Stimulated activated CD8-positive, alpha-beta memory T cell treated with anti-CD3 and anti-CD28 coated beads, Interleukin-15, amount 100 ng/mL, for 1 hour (primary cell): ENCODE results near the gene BRAT1.
A peak's percentile ranks its signal among the peaks of the same experiment; 100 is the strongest.

Experiments
- DNase-seq: peaks from one replicate; pipeline ENCODE4 v3.0.0-alpha.2; 2020; ENCODE audit warnings: low read depth

Gene BRAT1

DNA sequence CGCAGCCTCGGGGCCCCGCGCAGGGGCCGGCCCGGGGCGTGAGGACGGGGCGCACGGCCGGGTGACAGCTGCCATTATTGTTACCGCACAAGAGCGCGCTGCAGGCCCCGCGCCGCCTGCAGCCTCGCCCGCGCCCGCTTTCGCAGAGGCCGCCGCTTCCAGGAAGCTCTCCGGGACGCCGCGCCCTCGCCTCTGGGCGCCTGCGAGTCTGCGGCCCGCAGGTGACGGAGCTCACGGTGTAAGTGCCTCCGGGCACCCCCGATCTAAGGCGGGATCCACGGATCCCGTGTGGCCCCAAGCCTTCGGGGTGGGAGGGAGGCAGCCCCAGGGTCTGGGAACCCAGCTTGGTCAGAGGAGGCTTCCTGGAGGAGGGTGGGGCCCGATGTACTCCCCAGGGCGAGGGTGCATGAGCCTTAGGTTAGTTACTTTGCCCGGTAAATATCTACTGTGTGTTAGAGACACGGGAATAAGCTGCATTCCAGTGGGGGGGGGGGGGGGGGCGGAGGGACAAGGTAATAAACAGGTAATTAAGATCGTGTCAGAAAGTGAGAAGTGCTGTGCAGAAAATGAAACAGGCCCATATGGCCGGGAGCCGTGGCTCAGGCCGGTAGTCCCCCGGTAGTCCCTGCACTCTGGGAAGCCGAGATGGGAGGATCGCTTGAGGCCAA, 4.1 kb upstream of the BRAT1 start:
- no peak for DNase-seq

DNA sequence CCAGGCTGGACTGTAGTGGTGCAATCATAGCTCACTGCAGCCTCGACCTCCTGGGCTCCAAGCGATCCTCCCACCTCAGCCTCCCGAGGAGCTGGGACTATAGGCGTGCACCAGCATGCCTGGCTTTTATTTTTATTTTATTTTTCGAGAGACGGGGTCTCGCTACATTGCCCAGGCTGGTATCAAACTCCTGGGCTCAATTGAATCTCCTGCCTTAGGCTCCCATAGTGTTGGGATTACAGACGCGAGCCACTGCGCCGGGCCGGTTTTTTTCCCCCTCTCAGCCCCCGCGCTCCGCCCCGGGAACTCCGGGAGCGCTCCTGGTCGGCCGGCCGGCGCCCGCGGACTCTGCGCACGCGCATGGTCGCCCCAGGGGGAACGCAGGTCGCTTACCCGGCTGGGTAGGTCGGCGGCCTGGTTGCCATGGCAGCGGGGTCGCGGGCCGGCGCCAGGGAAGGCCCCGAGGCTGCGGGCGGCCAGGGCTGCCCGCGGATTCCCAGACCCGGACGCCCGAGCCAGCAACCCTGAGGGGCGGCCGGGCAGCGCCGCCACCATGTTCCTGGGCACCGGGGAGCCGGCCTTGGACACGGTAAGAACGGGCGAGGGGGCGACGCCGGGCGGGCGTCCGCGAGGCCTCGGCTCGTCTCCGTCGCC, 3.4 kb upstream of the BRAT1 start, which contains the start of gene IQCE:
IQCE (plus strand) TSS at position 351 of the 654 bp plus-strand sequence; CDS start at position 554, 203 bp downstream.
- peak; percentile 79 for DNase-seq

DNA sequence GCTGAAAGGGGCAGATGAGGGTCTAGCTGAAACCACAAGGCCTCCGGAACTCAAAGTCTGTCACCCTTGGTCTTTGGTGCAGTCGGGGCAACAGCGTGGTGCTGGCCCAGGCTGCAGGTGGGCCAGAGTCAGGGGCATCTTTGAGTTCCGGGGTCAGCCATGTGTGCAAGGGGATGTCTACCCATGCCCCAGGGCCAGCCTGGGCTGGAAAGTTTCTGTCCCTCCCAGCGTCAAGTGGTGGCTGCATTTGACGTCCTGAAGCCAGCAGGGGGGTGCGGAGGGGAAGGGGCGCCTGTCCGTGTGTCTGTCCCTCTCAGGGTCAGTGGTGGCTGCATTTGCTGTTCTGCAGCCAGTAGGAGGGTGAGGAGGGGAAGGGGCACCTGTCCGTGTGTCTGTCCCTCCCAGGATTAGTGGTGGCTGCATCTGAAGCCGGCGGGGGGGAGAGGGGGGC, 638 bp downstream of the BRAT1 start:
- no peak for DNase-seq

DNA sequence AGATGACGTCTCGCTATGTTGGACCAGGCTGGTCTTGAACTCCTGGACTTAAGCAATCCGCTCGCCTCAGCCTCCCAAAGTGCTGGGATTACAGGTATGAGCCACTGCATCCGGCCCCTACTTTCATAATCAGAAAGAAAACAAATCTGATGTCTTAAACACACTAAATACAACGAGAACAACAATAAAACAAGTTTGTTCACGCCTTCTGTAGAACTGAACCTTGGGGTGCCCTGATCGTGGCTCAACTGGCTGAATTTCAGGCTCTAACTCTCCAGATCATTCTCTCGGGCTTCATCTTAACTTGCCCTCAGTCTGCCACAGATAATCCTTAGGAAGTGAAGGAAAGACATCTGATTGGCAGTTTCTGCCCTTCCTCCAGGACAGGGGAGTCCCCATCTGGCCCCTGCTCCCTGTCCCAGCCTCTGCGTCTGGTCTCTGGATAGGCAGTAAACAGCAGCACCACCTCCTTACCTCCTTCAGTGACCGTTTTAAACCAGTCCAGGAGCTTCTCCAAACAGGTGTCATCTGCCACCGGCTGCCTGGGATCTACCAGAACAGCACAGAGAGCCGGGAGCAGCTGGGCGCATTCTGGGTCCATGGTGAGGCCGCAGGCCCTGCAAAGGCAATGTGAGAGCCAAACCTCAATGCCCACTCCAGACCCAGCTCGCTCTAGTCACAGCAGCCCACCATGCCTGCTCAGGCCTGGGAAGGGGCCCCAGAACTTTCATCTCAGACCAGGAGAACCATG, 1.3 kb downstream of the BRAT1 start:
- DNase-seq: no peak

DNA sequence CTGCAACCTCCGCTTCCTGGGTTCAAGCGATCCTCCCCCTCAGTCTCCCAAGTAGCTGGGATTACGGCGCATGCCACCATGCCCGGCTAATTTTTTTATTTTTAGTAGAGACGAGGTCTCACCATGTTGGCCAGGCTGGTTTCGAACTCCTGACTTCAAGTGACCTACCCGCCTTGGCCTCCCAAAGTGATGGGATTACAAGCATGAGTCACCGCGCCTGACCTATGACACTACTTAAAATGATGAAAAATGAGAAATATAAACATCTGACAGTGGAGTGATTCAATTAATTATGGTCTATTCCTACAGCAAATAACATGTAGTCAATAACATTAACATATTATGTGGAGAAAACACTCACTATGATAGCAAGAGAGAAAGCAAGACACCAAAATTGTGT, 2.2 kb downstream of the BRAT1 start:
- DNase-seq: no peak

DNA sequence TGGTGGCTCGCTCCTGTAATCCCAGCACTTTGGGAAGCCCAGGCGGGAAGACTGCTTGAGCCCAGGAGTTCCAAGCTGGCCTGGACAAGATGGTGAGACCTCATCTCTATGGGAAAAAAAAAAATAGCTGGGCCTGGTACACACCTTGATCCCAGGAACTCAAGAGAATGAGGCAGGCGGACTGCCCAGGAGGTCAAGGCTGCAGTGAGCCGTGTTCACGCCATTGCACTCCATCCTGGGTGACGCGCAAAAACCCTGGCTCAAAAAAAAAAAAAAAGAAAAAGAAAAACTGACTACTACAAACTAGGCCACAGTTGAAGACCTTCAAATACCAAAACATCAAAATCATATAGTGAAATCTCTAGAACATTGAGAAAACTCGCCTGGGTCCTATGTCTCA, 3.9 kb downstream of the BRAT1 start:
- no peak for DNase-seq

DNA sequence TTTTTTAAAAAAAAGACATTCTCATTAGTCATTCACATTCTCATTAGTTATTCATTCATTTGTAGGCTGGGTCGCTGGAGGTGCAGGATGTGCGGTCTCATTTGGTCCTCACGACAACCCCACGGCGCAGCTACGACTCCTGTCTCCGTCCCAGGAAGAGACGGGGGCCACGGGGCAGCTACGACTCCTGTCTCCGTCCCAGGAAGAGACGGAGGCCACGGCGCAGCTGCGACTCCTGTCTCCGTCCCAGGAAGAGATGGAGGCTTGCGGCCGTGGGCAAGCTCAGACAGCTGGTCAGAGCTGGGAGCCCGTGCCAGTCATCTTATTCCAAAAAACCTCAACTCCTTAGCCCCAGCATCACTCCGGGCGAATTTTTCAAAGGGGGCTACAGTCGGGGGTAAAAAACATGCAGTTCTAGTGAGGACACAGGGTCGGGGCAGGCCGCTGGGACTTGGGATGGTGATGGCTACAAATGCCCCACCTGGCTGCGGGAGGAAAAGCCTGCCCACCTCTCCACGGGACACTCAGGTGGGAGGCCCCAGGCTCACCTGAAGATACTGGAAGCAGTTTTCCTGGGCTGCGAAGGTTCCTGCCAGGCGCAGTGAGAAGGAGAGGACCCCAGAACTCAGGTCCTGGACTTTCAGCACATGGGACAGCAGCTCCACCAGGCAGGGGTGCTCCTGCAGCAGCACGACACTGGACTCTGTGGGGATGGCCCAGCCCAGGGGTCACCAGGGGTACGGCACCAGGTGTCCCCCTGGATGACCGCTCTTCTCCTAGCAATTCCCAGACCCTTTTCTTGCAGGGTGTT, 8.3 kb downstream of the BRAT1 start:
- no peak for DNase-seq

DNA sequence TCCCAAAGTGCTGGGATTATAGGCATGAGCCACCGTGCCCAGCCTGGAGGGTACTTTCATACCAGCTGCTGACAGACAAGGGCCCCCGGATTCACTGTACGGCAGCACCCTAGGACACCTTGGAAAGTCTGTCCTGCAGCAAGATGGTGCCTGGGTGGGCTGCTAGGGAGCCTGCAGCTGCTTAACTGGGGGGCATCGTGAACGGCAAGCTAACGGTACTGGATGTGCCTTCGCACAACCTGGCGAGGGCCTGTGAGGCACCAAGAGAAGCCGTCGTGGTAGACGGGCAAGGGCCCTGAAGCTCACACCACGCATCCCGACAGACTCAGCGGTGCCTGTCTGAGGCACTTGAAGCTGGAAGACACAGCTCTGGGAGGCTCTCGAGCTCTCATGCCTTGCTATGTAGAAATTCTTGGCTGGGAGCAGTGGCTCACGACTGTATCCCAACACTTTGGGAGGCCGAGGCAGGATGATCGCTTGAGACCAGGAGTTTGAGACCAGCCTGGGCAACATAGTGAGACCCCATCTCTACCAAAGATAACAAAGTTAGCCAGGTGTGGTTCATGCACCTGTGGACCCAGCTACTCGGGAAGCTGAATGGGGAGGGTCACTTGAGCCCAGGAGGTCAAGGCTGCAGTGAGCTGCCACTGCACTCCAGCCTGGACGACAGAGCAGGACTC, 9.4 kb downstream of the BRAT1 start:
- no peak for DNase-seq

DNA sequence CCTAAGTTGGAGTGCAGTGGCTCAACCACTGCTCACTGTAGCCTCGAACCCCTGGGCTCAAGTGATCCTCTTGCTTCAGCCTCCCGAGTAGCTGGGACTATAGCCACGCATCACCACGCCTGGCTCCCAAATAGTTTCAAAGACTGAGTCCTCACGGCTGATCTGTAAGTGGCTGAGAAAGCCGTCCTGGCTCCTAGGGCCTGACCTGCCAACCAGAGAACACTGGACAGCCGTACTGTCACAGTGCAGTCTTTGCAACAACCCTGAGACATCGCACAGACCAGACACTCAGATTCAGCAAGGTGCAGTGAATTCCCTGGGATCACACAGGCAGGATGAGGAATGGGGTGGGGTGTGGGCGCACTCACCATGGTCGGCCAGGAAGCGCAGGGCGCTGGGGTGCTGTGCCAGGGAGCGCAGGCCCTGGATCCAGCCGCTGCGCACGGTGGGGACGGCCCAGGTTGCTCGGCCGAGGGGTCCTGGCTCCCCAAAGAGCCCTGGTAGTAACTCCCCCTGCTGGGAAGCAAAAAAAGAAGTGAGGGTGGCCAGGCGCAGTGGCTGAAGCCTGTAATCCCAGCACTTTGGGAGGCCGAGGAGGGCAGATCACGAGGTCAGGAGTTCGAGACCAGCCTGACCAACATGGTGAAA, 10.7 kb downstream of the BRAT1 start:
- DNase-seq: no peak

DNA sequence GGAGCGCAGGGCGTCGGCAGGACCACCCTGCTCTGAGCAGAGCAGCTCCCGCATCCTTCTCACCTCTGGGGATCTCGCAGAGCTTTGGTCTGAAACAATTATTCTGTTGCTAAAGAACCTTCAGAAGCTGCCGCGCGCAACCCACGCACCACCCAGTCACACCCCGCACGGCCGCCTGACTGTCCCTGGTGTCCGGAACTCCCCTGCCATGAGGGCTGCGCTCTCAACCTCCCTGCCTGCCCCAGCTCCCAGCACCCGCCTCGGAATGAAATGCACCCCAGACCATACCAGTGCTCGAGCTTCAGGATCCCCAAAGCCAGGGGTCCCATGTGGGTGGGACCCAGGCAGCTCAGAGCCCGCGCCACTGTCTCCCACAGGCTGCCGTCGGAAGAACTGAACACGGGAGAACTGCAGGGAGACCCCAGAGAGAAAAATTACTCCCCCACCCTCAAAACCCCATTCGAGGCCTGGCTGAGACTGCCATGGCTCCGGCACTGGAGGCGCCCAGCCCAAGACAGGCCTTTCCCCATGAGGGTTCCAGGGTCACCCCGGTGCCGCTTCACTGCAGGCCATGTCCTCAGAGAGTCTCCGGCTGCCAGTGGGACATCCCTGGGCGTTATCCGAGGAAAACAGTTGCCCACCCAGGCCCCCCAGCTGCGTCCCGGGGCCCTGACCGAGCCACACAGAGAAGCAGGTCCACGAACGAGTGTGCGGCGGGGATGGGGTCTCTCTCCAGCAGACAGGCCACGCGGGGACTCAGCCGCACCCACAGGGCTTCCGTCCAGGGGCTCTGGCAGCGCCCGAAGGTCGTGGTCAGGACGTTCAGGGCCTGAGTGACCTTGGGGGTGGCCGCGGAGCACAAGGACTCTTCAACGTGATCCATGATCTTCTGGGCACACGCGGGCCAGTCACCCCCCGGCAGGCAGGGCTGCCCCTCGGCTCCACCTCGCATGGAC, 12.1 kb downstream of the BRAT1 start:
- DNase-seq: no peak

DNA sequence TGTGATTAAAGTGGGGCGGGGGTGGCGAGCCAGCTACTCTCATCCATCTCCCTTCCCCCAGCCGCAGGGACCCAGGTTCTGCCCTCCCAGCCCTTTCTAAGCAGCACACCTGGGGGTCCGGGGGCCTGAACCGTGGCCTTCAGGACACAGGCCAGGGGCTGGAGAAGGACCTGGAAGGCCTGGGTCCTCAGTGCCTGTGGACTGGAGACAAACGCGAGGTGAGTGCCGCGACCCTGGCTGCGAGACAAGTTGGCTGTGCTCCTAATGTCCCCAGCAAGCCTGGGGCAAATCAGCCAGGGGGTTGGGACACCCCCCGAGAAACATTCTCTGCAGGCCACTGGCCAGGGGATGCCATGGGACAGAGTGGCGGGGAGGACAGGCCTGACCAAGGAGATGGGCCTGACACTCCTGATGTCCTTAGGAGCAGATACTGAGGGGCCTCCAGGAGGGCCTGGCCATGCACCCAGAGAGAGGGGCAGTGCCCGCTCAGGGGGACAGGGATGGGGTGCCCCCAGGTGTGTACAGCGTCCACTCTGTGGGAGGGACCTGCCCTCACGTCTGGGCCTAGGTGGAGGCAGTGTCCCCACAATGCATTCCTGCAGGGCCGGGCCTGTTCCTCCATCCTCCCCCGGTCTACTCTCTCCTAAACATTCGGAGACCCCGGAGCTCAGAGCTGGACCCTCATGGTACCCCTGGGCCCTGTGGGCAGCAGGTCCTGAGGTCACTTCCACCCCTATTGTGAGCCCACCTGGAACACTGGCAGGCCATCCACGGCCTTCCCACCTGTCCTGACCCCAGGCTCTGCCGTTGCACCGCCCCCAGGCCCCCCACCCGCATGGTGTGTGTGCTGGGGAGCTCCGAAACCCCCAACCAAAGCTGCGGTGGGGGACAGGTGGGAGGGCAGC, 13.1 kb downstream of the BRAT1 start:
- no peak for DNase-seq

DNA sequence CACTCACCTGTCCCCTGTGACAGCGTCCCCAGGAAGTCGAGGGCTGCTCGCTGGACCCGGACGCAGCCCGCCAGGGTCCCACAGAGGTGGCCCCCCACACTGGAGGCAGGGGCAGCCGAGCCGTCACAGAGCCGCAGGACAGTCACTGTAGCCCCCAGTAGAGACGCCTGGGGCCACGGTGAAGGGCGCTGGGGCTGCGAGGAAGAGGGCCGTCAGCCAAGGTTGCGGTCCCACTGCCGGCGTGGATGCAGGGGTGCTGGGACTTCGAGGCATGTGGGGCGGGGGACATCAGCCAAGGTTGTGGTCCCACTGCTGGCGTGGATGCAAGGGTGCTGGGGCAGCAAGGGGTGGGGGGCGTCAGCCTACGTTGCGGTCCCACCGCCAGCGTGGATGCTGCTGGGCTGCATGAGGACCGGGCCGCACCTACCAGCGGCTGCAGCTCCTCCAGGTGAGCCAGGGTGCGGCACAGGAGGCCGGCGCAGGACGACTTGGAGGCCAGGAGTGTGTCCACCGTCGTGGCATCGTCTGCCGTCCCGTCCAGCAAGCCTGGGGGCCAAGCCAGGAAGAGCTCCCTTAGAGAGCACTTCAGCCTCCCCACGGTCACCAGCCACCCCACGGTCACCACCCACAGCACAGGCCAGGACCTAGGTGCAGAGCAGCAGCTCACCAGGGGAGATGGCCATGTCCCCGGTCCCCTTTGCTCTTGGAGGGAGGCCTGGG, 13.9 kb downstream of the BRAT1 start:
- DNase-seq: no peak

DNA sequence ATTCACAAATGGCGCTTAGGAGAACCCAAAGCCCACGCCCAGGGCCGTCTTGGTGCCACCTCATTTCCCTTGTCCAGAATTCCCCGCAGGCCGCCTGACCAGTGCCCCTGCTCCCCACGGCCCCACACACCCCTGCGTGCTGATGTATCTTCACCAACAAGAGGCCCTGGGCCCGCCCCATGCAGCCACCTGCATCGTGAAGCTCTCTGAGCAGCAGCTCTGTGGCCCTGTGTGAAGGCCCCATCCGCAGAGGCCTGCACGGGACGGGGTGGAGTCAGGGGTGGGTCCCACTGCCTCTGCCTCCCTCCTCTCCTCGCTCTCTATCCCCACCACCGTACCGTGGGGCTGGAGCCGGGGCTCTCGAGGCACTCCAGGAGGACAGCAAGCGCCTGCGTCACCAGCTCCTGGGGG, 14.7 kb downstream of the BRAT1 start:
- no peak for DNase-seq

DNA sequence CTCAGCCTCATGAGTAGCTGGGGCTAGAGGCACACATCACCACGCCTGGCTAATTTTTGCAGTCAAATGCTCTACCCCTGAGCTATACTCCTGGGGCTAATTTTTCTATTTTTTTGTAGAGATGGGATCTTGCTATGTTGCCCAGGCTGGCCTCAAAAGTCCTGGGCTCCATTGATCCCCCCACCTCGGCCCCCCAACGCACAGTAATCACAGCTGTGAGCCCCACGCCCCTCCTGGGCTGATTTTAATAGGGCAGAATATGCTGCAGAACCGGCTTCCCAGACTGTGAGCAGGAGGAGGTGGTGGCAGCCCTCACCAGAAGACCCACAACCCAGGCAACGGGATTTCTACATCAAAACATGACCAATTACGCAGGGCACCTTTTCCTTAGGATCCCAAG, 15.2 kb downstream of the BRAT1 start:
- DNase-seq: no peak

DNA sequence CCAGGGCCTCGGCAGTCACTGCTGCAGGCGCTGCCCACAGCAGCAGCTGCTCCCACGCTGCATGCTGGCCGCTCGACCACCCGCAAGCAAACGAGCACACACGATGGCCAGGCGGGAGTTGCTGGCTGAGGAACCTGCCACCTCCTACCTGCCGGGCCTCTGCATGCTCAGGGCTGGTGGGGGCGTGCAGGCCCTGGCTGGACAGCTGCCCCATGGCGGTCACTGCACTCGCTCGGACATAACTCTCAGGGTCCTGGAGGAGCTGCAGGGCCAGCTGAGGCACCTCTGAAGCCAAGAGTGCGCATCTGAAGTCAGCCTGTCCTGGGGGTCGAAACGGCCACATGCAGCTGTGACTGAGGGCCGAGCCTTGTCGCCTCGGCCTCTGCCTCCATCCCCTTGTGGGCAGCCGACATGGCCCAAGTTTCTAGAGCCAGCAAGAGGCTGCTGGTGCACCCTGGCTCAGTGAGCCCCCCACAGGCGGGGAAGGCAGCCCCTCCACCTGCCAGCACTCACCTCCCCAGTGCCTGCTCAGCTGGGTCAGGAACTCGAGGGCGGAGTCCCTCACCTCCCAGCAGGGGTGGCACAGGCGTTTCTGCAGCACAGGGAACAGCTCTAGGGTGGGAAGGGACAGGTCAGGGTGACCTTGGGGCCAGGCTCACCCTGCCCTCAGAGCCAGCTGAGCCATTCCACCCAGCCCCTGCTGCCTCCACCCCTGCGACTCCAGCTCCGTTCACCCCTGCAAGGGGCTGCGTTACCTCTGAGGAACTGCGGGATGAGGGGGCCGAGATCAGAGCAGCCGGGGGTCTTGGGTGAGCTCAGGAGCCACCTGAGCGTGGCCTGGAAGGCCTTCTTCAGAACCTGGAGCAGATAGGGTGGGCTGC, 16.1 kb downstream of the BRAT1 start:
- DNase-seq: no peak

DNA sequence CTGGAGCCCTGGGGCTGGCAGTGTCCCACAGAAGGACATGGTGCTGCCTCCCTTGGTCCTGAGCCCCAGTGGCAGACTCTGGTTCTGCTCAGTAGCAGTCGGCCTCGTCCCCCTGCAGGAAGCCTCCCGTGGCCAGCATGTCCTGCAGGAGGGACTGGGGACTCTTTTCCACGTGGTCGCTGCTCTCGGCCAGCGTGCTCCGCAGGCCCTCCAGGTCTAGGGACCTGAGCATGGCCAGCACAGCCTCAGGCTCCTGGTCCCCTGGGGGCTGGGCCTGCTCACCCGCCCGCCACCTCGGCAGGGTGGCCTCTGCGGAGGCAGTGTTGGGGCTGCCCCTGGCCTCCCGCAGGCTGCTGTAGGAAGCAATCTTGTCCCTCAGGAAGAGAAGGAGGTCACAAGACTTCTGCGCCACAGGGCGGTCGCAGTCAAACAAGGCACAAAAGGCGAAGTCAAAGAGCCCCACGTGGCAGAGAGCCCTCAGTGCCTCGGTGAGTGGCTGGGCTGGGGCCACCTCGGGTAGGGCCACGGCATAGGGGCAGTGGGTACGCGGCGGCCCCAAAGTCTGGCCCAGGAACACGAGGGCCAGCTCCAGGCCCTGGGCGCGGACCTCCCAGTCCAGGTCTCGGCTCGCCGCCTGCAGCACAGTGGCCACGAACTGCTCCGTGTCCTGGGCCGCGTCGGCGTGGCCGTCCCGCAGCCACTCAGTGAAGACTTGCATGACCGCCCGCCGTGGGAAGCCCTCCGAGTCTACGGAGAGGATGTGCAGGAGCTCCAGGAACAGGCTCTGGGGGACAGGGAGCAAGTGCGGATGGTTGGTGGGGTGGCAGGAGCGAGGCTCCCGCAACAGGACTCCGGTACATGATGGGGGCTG, 17.1 kb downstream of the BRAT1 start:
- DNase-seq: no peak
